HG03175 (cell line): ENCODE data around the gene GABRB1.

Source experiments
- ATAC-seq: cut with Tn5 transposase; IDR thresholded peaks from one replicate; pipeline ENCODE4 v1.9.1; 2021; ENCODE audit warnings: mild to moderate bottlenecking, moderate library complexity; ENCODE audit not compliant: unreplicated experiment

GABRB1 gene

DNA sequence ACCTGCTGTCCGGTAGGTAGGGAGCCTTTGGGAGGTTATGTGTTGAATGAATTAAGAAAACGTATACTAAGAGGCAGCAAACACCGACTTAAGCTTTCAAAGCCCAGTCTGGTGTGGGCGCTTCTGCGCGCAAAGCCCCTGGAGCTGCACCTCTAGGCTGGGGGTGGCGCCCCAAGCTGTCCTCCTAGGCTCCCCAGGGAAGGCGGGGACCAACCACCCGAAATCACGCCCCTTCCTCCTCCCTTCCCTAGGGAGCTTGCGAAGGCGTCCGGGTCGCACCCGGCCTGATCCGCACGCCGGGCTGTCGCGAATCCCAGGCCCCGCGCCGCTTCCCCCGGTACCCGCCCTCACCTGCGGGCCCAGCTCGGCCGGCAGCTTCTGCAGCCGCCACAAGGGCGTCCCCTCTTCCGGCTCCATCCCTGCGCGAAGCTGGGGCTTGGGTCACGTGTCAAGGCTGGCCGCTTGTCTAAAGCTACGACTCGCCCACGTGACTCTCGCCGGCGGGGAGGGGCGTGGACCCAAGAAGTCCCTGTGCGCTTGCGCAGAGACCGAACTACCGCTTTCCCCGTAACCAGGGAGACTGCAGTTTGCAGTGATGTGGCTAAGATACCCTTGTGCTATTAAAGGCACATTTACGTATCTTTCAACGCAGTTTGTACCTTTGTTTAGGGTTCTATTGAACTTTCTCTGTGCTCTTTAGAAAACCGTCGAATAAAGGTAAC is 432.0 kb downstream of the GABRB1 start, which contains the start of gene COMMD8:
COMMD8 (minus strand) TSS at position 468 of the 722 bp plus-strand sequence; CDS start at position 417, 51 bp downstream.
- ATAC-seq: peak; percentile 89

- peak; percentile 33 for ATAC-seq
These were observed 433.6 kb downstream of the GABRB1 start for GRCh38 chr4:47465004-47465403.

DNA sequence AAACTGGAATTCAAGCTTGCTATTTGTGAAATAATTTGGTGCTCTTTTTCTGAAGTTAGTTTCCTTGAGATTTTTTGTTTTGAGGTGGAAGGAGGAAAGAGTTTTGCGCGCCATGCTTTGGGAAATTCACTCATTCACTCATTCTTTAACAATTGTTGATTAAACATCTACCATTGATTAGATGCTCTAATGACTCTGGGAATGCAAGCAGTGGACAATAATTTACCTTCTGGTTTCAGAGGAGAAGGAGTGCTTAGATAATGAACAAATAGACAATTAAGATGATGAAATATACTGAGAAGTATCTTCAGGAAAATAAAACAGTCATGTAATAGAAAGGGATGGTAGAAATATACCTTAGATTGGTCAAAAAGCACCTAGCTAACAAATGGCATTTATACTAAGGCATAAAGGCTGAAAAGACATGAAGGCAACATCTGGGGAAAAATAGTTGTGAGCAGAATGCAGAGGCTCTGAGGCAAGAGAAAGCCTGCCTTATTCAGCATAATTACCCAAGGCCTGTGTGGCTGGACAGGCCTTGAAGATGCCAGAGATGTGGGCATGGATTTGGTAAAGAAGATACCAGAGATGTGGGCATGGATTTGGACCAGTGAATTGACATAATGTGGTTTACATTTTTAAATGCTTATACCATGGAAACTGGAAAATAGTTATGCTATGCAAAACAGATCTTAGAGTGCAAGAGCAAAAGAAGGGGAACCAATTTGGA is 434.9 kb downstream of the GABRB1 start:
- ATAC-seq: no peak

DNA sequence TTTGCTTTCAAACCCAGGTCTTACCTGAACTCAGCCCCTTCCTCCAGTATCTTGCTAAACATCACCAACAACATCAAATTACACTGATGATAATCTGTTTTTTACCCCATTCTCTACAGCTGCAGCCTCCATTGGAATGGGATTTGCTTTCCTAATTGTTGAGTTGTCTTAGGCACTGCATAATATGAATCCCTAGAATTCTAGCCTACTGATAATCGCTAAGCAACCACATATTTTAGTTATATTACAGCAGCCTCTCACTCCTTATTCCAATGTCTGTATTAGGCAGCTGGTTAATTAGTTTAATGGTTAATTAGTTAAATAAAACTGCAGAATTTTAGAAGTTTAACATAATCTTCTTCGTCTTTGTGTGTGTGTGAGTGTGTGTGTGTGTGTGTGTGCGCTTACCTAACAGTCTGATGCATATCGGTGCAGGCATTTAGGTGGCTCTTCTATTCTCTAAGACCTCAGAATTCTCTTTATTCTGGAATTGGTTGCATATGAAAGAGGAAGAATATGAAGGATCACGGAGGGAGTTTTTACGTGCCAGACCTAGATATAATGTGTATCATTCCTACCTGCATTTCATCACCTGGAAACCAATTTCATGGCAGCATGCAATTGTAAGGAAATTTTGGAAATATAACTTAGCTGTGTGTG is 437.5 kb downstream of the GABRB1 start:
- no peak for ATAC-seq

- ATAC-seq: no peak
These were observed 438.6 kb downstream of the GABRB1 start for GRCh38 chr4:47469951-47470350.

- no peak for ATAC-seq
These were observed 439.7 kb downstream of the GABRB1 start for GRCh38 chr4:47471064-47471463.

- ATAC-seq: no peak
These were observed 440.2 kb downstream of the GABRB1 start for GRCh38 chr4:47471591-47471990.

- no peak for ATAC-seq
These were observed 441.9 kb downstream of the GABRB1 start for GRCh38 chr4:47473141-47473750.

DNA sequence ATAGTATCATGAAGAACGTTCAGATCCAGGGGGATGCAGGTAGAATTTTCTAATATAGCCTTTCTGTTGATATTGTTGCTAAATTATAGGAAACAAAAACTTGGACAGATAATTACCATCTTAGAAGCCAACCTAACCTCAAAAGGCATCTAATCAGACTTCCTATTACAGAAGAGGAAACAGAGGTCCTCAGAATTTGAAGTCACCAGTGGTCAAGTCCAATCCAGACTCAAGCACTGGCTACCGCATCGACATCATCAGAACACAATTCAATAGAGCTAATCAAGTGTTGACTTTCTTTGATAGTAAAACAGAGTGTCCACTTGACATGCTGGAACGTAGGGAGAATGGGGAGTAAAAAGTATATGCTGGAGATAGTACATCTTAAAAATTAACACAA is 443.4 kb downstream of the GABRB1 start:
- no peak for ATAC-seq

GRCh38 chr4:47475411-47475810 is 444.0 kb downstream of the GABRB1 start:
- no peak for ATAC-seq
